ENCODE results near the gene PRR16. TPM values are rescaled to one million over a fixed set of nuclear protein-coding genes. Genes with fewer than 3 reads are reported as not detected.

The PRR16 gene
- total and polyA plus RNA-seq, 7 donors = 1.6 to 5.9 (median 5.7) TPM

- intact Hi-C loops (cut with DNase I) = no loop called here
- TF ChIP-seq POLR2A (IDR thresholded peaks at IDR 0.05) (no peak), CTCF (IDR thresholded peaks at IDR 0.05) (no peak)
These were observed 68.7 kb downstream of the PRR16 start for GRCh38 chr5:120532835-120533234.

GRCh38 chr5:120533581-120533980 lies 69.5 kb downstream of the PRR16 start:
- Histone ChIP-seq H3K4me3 (no peak overlapping the region), H3K27ac (no peak overlapping the region), H3K4me1 (no peaks in the 10 kb centered on the region), H3K27me3 (no peaks in the 10 kb centered on the region), H3K36me3 (no peaks in the 10 kb centered on the region), H3K9me3 (no peaks in the 10 kb centered on the region)
- intact Hi-C loops (cut with DNase I) = no loop called here
- TF ChIP-seq POLR2AphosphoS5 (IDR thresholded peaks at IDR 0.05) (no peak), EP300 (IDR thresholded peaks at IDR 0.05) (no peak), POLR2A (IDR thresholded peaks at IDR 0.05) (no peak), CTCF (IDR thresholded peaks at IDR 0.05) (no peak)
- DNase-seq = no peak
- WGBS, 2 donors = 72 to 82% methylated on average over 3 of the region's 3 CpGs

More at GRCh38 chr5:120532835-120533234, 68.7 kb downstream of the PRR16 start:
- H3K4me3 ChIP-seq = no peak overlapping the region
- 46 to 54% methylated on average over 5 of the region's 5 CpGs for WGBS, 2 donors
- no peak for DNase-seq
- no peaks in the 10 kb centered on the region for H3K4me1 ChIP-seq
- H3K9me3 ChIP-seq = no peaks in the 10 kb centered on the region
- H3K36me3 ChIP-seq = no peaks in the 10 kb centered on the region
- no peaks in the 10 kb centered on the region for H3K27me3 ChIP-seq
- H3K27ac ChIP-seq = no peak overlapping the region

GRCh38 chr5:120535900-120536299 lies 71.8 kb downstream of the PRR16 start:
- WGBS, 2 donors = 58 to 82% methylated on average over 1 of the region's 1 CpG
- no peak for DNase-seq
- intact Hi-C loops (cut with DNase I) = no loop called here
- H3K4me1 ChIP-seq = no peaks in the 10 kb centered on the region
- no peak for TF ChIP-seq CTCF (IDR thresholded peaks at IDR 0.05)
- TF ChIP-seq POLR2AphosphoS5 (IDR thresholded peaks at IDR 0.05) = no peak
- no peak for TF ChIP-seq EP300 (IDR thresholded peaks at IDR 0.05)
- TF ChIP-seq POLR2A (IDR thresholded peaks at IDR 0.05) = no peak
- no peaks in the 10 kb centered on the region for H3K9me3 ChIP-seq
- no peaks in the 10 kb centered on the region for H3K27me3 ChIP-seq
- H3K4me3 ChIP-seq = no peak overlapping the region
- no peaks in the 10 kb centered on the region for H3K36me3 ChIP-seq
- H3K27ac ChIP-seq = no peak overlapping the region

- no peaks in the 10 kb centered on the region for H3K9me3 ChIP-seq
- intact Hi-C loops (cut with DNase I) = no loop called here
- DNase-seq = no peak
- 71 to 84% methylated on average over 2 of the region's 2 CpGs for WGBS, 2 donors
- H3K36me3 ChIP-seq = no peaks in the 10 kb centered on the region
- H3K27ac ChIP-seq = no peak overlapping the region
- H3K27me3 ChIP-seq = no peaks in the 10 kb centered on the region
- H3K4me3 ChIP-seq = no peak overlapping the region
- H3K4me1 ChIP-seq = no peaks in the 10 kb centered on the region
- TF ChIP-seq CTCF (IDR thresholded peaks at IDR 0.05) (no peak), EP300 (IDR thresholded peaks at IDR 0.05) (no peak), POLR2A (IDR thresholded peaks at IDR 0.05) (no peak), POLR2AphosphoS5 (IDR thresholded peaks at IDR 0.05) (no peak)
These were observed 74.0 kb downstream of the PRR16 start for GRCh38 chr5:120538149-120538548.

GRCh38 chr5:120538644-120539043 lies 74.5 kb downstream of the PRR16 start:
- TF ChIP-seq CTCF (IDR thresholded peaks at IDR 0.05) (no peak), EP300 (IDR thresholded peaks at IDR 0.05) (no peak), POLR2A (IDR thresholded peaks at IDR 0.05) (no peak), POLR2AphosphoS5 (IDR thresholded peaks at IDR 0.05) (no peak)
- Histone ChIP-seq H3K4me3 (no peak overlapping the region), H3K27me3 (no peaks in the 10 kb centered on the region), H3K4me1 (no peaks in the 10 kb centered on the region), H3K36me3 (no peaks in the 10 kb centered on the region), H3K9me3 (no peaks in the 10 kb centered on the region), H3K27ac (no peak overlapping the region)
- DNase-seq = no peak
- WGBS, 2 donors = 66 to 79% methylated on average over 2 of the region's 2 CpGs
- intact Hi-C loops (cut with DNase I) = no loop called here

All from sigmoid colon (tissue), 7 donors.